Fibroblast of lung (primary cell): ENCODE measurements around the gene PHF2.

Source experiments
- EZH2 ChIP-seq: IDR thresholded peaks from 2 replicates; pipeline ENCODE4 v1.5.1; 2012; ENCODE audit warnings: low read length, control low read depth, mild to moderate bottlenecking; ENCODE audit errors: missing control alignments
- TF ChIP-seq, protein P1 (sequence below), 2 donors: IDR thresholded peaks in 1 of 2; conservative IDR thresholded peaks in 1 of 2; 1 replicate in 1 of 2; 2 replicates in 1 of 2; pipeline ENCODE4 v1.5.1; 2011 to 2012; ENCODE audit warnings: low read length in 2 of 2, control low read depth in 1 of 2, inconsistent platforms in 1 of 2, low read depth in 1 of 2, mild to moderate bottlenecking in 1 of 2

DNA sequence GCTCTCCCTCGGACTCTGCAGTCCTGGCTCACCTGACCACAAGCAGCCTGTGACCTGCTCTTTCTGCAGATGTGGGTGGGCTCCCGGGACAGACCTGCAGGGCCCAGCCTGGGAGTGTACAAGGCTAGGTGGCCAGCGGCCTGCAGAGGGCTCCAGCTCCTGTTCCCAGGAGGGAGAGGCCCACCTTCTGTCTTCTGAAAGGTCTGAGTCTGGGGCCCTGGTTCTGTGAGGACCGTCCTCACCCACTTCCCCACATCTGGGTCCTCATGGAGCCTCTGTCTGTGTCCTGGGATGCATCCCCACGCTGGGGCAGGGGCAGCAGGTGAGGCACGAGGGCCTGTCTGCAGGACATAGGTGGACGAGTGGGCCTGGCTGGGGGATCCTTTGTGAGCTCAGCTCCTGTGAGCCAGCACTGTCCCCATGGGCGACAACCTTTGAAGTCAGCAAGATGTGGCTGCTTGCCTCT is 43.7 kb downstream of the PHF2 start:
- TF ChIP-seq, protein P1, sequence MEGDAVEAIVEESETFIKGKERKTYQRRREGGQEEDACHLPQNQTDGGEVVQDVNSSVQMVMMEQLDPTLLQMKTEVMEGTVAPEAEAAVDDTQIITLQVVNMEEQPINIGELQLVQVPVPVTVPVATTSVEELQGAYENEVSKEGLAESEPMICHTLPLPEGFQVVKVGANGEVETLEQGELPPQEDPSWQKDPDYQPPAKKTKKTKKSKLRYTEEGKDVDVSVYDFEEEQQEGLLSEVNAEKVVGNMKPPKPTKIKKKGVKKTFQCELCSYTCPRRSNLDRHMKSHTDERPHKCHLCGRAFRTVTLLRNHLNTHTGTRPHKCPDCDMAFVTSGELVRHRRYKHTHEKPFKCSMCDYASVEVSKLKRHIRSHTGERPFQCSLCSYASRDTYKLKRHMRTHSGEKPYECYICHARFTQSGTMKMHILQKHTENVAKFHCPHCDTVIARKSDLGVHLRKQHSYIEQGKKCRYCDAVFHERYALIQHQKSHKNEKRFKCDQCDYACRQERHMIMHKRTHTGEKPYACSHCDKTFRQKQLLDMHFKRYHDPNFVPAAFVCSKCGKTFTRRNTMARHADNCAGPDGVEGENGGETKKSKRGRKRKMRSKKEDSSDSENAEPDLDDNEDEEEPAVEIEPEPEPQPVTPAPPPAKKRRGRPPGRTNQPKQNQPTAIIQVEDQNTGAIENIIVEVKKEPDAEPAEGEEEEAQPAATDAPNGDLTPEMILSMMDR (conservative IDR thresholded peaks at IDR 0.05 in 1 of 2, IDR thresholded peaks at IDR 0.05 in 1 of 2; ENCODE audit: low read depth in 1 of 2, low read length in 2 of 2) = no peak
- no peak for TF ChIP-seq EZH2
